Esophagus squamous epithelium (tissue), 4 donors: ENCODE results near the gene ALDH2.

Experiments used
- CTCF ChIP-seq, 6 experiments: fragments of 450-650 bp in 4 of 6; fragments of 200-600 bp in 2 of 6; sonication (generic) in 2 of 6; IDR thresholded peaks; one replicate each; pipeline ENCODE4 v1.5.1; 2016 to 2019; ENCODE audit warnings: antibody characterized with exemption in 6 of 6, mild to moderate bottlenecking in 4 of 6, moderate library complexity in 4 of 6
- POLR2A ChIP-seq, 4 donors: fragments of 450-650 bp; IDR thresholded peaks; one replicate each; pipeline ENCODE4 v1.6.1; 2017; ENCODE audit warnings: antibody characterized with exemption in 4 of 4, mild to moderate bottlenecking in 4 of 4, moderate library complexity in 3 of 4

GRCh38 chr12:111757361-111758119 lies 9.2 kb upstream of the ALDH2 start:
- TF ChIP-seq CTCF (IDR thresholded peaks at IDR 0.05): no peak
- TF ChIP-seq POLR2A (IDR thresholded peaks at IDR 0.05): no peak
